Ramos (cell line): ENCODE measurements around the gene TEKTIP1.
"Not testable (repeated sequence)": the region's sequence is repeated elsewhere in the genome, so short reads cannot be mapped to it uniquely, and the experiment has no call there.

Experiments
- in situ Hi-C: fragments of 300-500 bp; cut with MboI; formaldehyde crosslinking; loops from one replicate; pipeline ENCODE4 v1.14.3; 2022; ENCODE audit warnings: low sequenced_read_pairs; ENCODE audit not compliant: unreplicated experiment

Gene TEKTIP1

GRCh38 chr19:3522421-3523360 lies 16.3 kb upstream of the TEKTIP1 start:
- in situ Hi-C loops = no loop called here

GRCh38 chr19:3523361-3524077 lies 15.5 kb upstream of the TEKTIP1 start:
- in situ Hi-C loops = no loop called here

- in situ Hi-C loops = no loop called here
Observed at GRCh38 chr19:3524078-3524842, 14.7 kb upstream of the TEKTIP1 start.

GRCh38 chr19:3524904-3525451 lies 14.0 kb upstream of the TEKTIP1 start:
- in situ Hi-C loops = no loop called here

- in situ Hi-C loops = no loop called here
Observed at GRCh38 chr19:3526507-3527237, 12.3 kb upstream of the TEKTIP1 start.

- in situ Hi-C loops = no loop called here
Observed at GRCh38 chr19:3527238-3527910, 11.6 kb upstream of the TEKTIP1 start.

- in situ Hi-C loops = no loop called here
Observed at GRCh38 chr19:3528080-3528479, 10.9 kb upstream of the TEKTIP1 start.

GRCh38 chr19:3528539-3529211 lies 10.3 kb upstream of the TEKTIP1 start:
- in situ Hi-C loops = no loop called here

- in situ Hi-C loops = not testable (repeated sequence)
Observed at GRCh38 chr19:3529299-3529698, 9.7 kb upstream of the TEKTIP1 start.

GRCh38 chr19:3530389-3530788 lies 8.6 kb upstream of the TEKTIP1 start:
- in situ Hi-C loops = no loop called here

GRCh38 chr19:3531716-3532115 lies 7.3 kb upstream of the TEKTIP1 start:
- in situ Hi-C loops = no loop called here

- in situ Hi-C loops = no loop called here
Observed at GRCh38 chr19:3532154-3532786, 6.7 kb upstream of the TEKTIP1 start.

- in situ Hi-C loops = no loop called here
Observed at GRCh38 chr19:3533033-3533432, 5.9 kb upstream of the TEKTIP1 start.

- in situ Hi-C loops = no loop called here
Observed at GRCh38 chr19:3533563-3534216, 5.3 kb upstream of the TEKTIP1 start.

- in situ Hi-C loops = no loop called here
Observed at GRCh38 chr19:3534375-3535234, 4.4 kb upstream of the TEKTIP1 start.

GRCh38 chr19:3535235-3535535 lies 3.8 kb upstream of the TEKTIP1 start:
- in situ Hi-C loops = no loop called here

- in situ Hi-C loops = no loop called here
Observed at GRCh38 chr19:3535563-3535965, 3.4 kb upstream of the TEKTIP1 start.
